ENCODE results near the gene ARSB.

Gene ARSB

GRCh38 chr5:78985116-78985724, at the start of gene ARSB:
ARSB (minus strand) TSS chr5:78985310; CDS start chr5:78985248, 62 bp downstream.
- peak; percentile 40 for DNase-seq

GRCh38 chr5:79032782-79033181, 47.7 kb upstream of the ARSB start:
- DNase-seq: no peak

- DNase-seq: no peak
Measured at GRCh38 chr5:79032031-79032695, 47.1 kb upstream of the ARSB start.

GRCh38 chr5:79031485-79031867, 46.4 kb upstream of the ARSB start:
- no peak for DNase-seq

GRCh38 chr5:79030663-79031484, 45.8 kb upstream of the ARSB start:
- DNase-seq: no peak

- peak; percentile 9 for DNase-seq
Measured at GRCh38 chr5:79025054-79025472, 40.0 kb upstream of the ARSB start.

- DNase-seq: no peak
Measured at GRCh38 chr5:79023947-79024346, 38.8 kb upstream of the ARSB start.

GRCh38 chr5:79023348-79023747, 38.2 kb upstream of the ARSB start:
- DNase-seq: no peak

- no peak for DNase-seq
Measured at GRCh38 chr5:79022771-79023170, 37.7 kb upstream of the ARSB start.

GRCh38 chr5:79021753-79022152, 36.6 kb upstream of the ARSB start:
- DNase-seq: no peak

- DNase-seq: no peak
Measured at GRCh38 chr5:79020861-79021561, 35.9 kb upstream of the ARSB start.

- DNase-seq: no peak
Measured at GRCh38 chr5:79014631-79015030, 29.5 kb upstream of the ARSB start.

GRCh38 chr5:79011869-79012268, 26.8 kb upstream of the ARSB start:
- no peak for DNase-seq

GRCh38 chr5:79011219-79011836, 26.2 kb upstream of the ARSB start:
- DNase-seq: no peak

- DNase-seq: no peak
Measured at GRCh38 chr5:79008362-79008761, 23.3 kb upstream of the ARSB start.

- no peak for DNase-seq
Measured at GRCh38 chr5:79007872-79008271, 22.8 kb upstream of the ARSB start.

GRCh38 chr5:79005936-79006631, 21.0 kb upstream of the ARSB start:
- DNase-seq: no peak

- DNase-seq: no peak
Measured at GRCh38 chr5:79005151-79005550, 20.0 kb upstream of the ARSB start.

- no peak for DNase-seq
Measured at GRCh38 chr5:79002374-79002773, 17.3 kb upstream of the ARSB start.

GRCh38 chr5:79001471-79001870, 16.4 kb upstream of the ARSB start:
- no peak for DNase-seq

GRCh38 chr5:78997090-78997489, 12.0 kb upstream of the ARSB start:
- DNase-seq: no peak

GRCh38 chr5:78995521-78996007, 10.5 kb upstream of the ARSB start:
- no peak for DNase-seq
